OCI-LY7 (cell line): ENCODE data around the gene SPRYD3. TPM values are rescaled to one million over a fixed set of nuclear protein-coding genes. Genes with fewer than 3 reads are reported as not detected.

Experiments
- BruUV-seq: library from RNA; stranded (reverse); fragments of 400-500 nt; replicated peaks from 2 replicates; lab custom pipeline; 2021; lab: Mats Ljungman, UMichigan
- CTCF ChIA-PET: fragments of 300-600 bp; sonication (Branson Sonifier 250); formaldehyde crosslinking; loops from one replicate; lab custom pipeline; 2022; ENCODE audit warnings: antibody characterized with exemption; ENCODE audit not compliant: unreplicated experiment; lab: Charles Lee
- POLR2A ChIA-PET: fragments of 300-600 bp; sonication (Branson Sonifier 250); formaldehyde crosslinking; loops from one replicate; lab custom pipeline; 2022; ENCODE audit warnings: antibody characterized with exemption; lab: Charles Lee
- DNase-seq: peaks from one replicate; pipeline ENCODE4 v3.0.0-alpha.2; 2015; ENCODE audit warnings: low spot score
- H2AFZ ChIP-seq: fragments of 200-600 bp; sonication (generic), shearing (Covaris generic); 2 replicates; pipeline ENCODE4 v1.6.1; 2014; ENCODE audit warnings: mild to moderate bottlenecking, antibody characterized with exemption, low read length, moderate library complexity
- H3K27ac ChIP-seq: fragments of 200-600 bp; sonication (generic); 2 replicates; pipeline ENCODE4 v1.5.1; 2014; ENCODE audit warnings: mixed run types, low read depth, mild to moderate bottlenecking, moderate library complexity, low read length, inconsistent platforms; ENCODE audit not compliant: poor library complexity, severe bottlenecking
- H3K36me3 ChIP-seq: fragments of 200-600 bp; sonication (generic); 2 replicates; pipeline ENCODE4 v1.6.1; 2014; ENCODE audit warnings: mild to moderate bottlenecking, antibody characterized with exemption, low read length, moderate library complexity, mixed read lengths; ENCODE audit not compliant: insufficient read depth
- H3K4me1 ChIP-seq: fragments of 200-600 bp; sonication (generic); 2 replicates; pipeline ENCODE4 v1.5.1; 2014; ENCODE audit warnings: mild to moderate bottlenecking, low read length; ENCODE audit not compliant: insufficient read depth, poor library complexity, severe bottlenecking
- H3K4me2 ChIP-seq: fragments of 200-600 bp; sonication (generic); 2 replicates; pipeline ENCODE4 v1.6.1; 2014; ENCODE audit warnings: mild to moderate bottlenecking, low read length
- H3K4me3 ChIP-seq: fragments of 200-600 bp; sonication (generic); 2 replicates; pipeline ENCODE4 v1.5.1; 2014; ENCODE audit warnings: mild to moderate bottlenecking, low read depth, low read length; ENCODE audit not compliant: poor library complexity, severe bottlenecking
- H3K79me2 ChIP-seq: fragments of 200-600 bp; sonication (generic); 2 replicates; pipeline ENCODE4 v1.6.1; 2016; ENCODE audit warnings: low read depth, mild to moderate bottlenecking, low read length, moderate library complexity, mixed read lengths; ENCODE audit not compliant: insufficient read depth
- H3K9me2 ChIP-seq: fragments of 200-600 bp; sonication (generic); 2 replicates; pipeline ENCODE4 v1.6.1; 2016; ENCODE audit warnings: mild to moderate bottlenecking, low read length, mixed read lengths; ENCODE audit not compliant: insufficient read depth
- H3K9me3 ChIP-seq: fragments of 200-600 bp; sonication (generic); 2 replicates; pipeline ENCODE4 v1.6.1; 2014; ENCODE audit warnings: mild to moderate bottlenecking, mixed run types, low read length, mixed read lengths
- H4K20me1 ChIP-seq: fragments of 200-600 bp; sonication (generic); 2 replicates; pipeline ENCODE4 v1.6.1; 2014; ENCODE audit warnings: mild to moderate bottlenecking, antibody characterized with exemption, low read length, moderate library complexity, mixed read lengths; ENCODE audit not compliant: insufficient read depth
- EZH2phosphoT487 ChIP-seq: fragments of 200-600 bp; sonication (generic); IDR thresholded peaks from 2 replicates; pipeline ENCODE4 v1.6.1; 2018; ENCODE audit warnings: low read depth, borderline replicate concordance, mild to moderate bottlenecking, mixed run types, antibody characterized with exemption, low read length, moderate library complexity, mixed read lengths
- intact Hi-C: fragments of 100-400 bp; cut with micrococcal nuclease; formaldehyde crosslinking; loops from one replicate; pipeline ENCODE4 v1.10.0; 2022; ENCODE audit not compliant: unreplicated experiment
- total RNA-seq, 2 experiments: library from RNA; depleted of rRNA in 1 of 2; stranded (reverse); fragments of >200 nt in 1 of 2; shearing (Covaris generic) in 1 of 2; gene quantifications; 2 replicates each; pipeline ENCODE4 v1.2.3, GENCODE V29; 2014 to 2022
- TF ChIP-seq, protein P1 (sequence below): fragments of 200-600 bp; sonication (generic); conservative IDR thresholded peaks from 2 replicates; pipeline ENCODE4 v1.5.1; 2014; ENCODE audit warnings: mild to moderate bottlenecking, antibody characterized with exemption, low read length, moderate library complexity, mixed read lengths

The SPRYD3 gene
- total RNA-seq, 2 experiments from 2014 or later = 7.3 to 20.5 TPM

DNA sequence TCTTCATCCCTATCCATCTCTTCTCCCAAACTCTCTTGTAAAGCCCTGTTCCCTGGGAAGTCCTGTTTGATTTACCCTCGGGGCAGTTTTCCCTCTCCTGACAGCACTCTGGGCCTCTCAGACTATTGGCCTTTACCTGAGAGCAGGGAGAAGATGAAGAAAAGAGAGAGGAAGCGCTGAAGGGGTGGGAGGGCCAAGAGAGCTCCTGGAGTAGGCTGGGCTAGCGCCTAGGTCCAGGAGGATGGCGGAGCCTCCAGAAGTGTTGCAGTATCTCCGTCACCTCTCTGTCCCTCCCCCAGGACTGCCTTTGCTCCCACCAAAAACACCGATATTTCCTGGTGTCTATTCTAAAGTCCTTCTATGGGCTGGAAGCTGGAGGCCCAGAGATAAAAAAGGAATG lies 12.6 kb upstream of the SPRYD3 start:
- BruUV-seq = no TSS peak
- ChIA-PET POLR2A (no interaction called here), CTCF (no interaction called here)
- no peak overlapping the region for H3K4me3 ChIP-seq
- no peaks in the 10 kb centered on the region for H3K9me2 ChIP-seq
- no peak overlapping the region for H2AFZ ChIP-seq
- no peaks in the 10 kb centered on the region for H3K79me2 ChIP-seq
- DNase-seq = no peak
- no peak overlapping the region for H3K4me2 ChIP-seq
- TF ChIP-seq, protein P1, sequence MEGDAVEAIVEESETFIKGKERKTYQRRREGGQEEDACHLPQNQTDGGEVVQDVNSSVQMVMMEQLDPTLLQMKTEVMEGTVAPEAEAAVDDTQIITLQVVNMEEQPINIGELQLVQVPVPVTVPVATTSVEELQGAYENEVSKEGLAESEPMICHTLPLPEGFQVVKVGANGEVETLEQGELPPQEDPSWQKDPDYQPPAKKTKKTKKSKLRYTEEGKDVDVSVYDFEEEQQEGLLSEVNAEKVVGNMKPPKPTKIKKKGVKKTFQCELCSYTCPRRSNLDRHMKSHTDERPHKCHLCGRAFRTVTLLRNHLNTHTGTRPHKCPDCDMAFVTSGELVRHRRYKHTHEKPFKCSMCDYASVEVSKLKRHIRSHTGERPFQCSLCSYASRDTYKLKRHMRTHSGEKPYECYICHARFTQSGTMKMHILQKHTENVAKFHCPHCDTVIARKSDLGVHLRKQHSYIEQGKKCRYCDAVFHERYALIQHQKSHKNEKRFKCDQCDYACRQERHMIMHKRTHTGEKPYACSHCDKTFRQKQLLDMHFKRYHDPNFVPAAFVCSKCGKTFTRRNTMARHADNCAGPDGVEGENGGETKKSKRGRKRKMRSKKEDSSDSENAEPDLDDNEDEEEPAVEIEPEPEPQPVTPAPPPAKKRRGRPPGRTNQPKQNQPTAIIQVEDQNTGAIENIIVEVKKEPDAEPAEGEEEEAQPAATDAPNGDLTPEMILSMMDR = no peak
- no peak for TF ChIP-seq EZH2phosphoT487
- H3K4me1 ChIP-seq = no peaks in the 10 kb centered on the region
- H3K27ac ChIP-seq = no peak overlapping the region
- intact Hi-C loops = no loop called here
- H4K20me1 ChIP-seq = no peaks in the 10 kb centered on the region
- no peaks in the 10 kb centered on the region for H3K36me3 ChIP-seq
- H3K9me3 ChIP-seq = no peaks in the 10 kb centered on the region

DNA sequence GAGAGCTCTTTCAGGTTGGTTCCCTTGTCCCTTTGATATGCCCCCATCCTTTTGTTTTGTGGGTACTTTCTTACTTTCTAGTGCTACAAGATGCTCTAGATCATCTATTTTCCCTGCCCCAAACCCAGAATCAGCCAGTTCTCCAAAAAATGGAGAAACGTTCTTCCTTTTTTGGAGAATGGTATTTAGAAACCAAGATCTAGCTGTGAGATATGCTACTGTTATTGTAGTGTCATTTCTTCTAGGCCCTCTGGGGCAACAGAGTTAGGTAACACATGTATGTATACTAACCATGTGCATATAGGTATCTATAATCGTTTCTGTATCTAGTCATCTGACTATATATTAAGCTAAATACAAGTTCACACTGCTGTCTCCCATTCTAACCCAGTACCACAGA lies 11.4 kb upstream of the SPRYD3 start:
- Histone ChIP-seq H3K4me1 (no peaks in the 10 kb centered on the region), H2AFZ (no peak overlapping the region), H3K9me2 (no peaks in the 10 kb centered on the region), H3K27ac (no peak overlapping the region), H3K4me3 (no peak overlapping the region), H3K9me3 (no peaks in the 10 kb centered on the region), H3K4me2 (no peak overlapping the region), H3K36me3 (no peaks in the 10 kb centered on the region), H4K20me1 (no peaks in the 10 kb centered on the region), H3K79me2 (no peaks in the 10 kb centered on the region)
- intact Hi-C loops = no loop called here
- BruUV-seq = no TSS peak
- TF ChIP-seq, protein P1 = no peak
- no peak for TF ChIP-seq EZH2phosphoT487
- ChIA-PET CTCF (interaction anchor here (0.5 kb wide), 1 partner anchor 12 kb away, joined by 3 read pairs; no protein-coding TSS in a partner anchor), POLR2A (no interaction called here)
- DNase-seq = no peak

DNA sequence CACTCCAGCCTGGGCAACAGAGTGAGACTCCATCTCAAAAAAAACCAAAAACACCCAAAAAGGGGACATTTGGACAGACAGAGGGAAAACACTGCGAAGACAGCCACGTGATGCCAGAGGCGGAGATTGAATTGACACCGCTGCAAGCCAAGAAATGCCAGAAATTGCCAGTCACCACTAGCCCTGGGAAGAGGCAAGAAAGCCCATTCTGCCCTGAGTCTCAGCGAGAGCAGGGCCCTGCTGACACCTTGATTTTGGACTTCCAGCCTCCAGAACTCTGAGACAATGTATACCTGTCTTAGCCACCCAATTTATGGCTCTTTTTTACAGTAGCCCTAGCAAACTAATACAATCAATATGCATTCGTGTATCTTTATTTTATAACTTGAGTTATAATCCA lies 10.9 kb upstream of the SPRYD3 start:
- Histone ChIP-seq H3K79me2 (no peaks in the 10 kb centered on the region), H3K9me2 (no peaks in the 10 kb centered on the region), H3K4me2 (no peak overlapping the region), H3K4me3 (no peak overlapping the region), H3K9me3 (no peaks in the 10 kb centered on the region), H4K20me1 (no peaks in the 10 kb centered on the region), H3K36me3 (no peaks in the 10 kb centered on the region), H3K27ac (no peak overlapping the region), H3K4me1 (no peaks in the 10 kb centered on the region), H2AFZ (no peak overlapping the region)
- CTCF ChIA-PET = no interaction called here
- DNase-seq = no peak
- TF ChIP-seq, protein P1 = no peak
- no peak for TF ChIP-seq EZH2phosphoT487
- POLR2A ChIA-PET = no interaction called here
- BruUV-seq = no TSS peak
- intact Hi-C loops = no loop called here
